ENCODE measurements around the gene KCNMA1.

GRCh38 chr10:77077316-77077945 lies 560.2 kb downstream of the KCNMA1 start:
- TF ChIP-seq, protein P1, sequence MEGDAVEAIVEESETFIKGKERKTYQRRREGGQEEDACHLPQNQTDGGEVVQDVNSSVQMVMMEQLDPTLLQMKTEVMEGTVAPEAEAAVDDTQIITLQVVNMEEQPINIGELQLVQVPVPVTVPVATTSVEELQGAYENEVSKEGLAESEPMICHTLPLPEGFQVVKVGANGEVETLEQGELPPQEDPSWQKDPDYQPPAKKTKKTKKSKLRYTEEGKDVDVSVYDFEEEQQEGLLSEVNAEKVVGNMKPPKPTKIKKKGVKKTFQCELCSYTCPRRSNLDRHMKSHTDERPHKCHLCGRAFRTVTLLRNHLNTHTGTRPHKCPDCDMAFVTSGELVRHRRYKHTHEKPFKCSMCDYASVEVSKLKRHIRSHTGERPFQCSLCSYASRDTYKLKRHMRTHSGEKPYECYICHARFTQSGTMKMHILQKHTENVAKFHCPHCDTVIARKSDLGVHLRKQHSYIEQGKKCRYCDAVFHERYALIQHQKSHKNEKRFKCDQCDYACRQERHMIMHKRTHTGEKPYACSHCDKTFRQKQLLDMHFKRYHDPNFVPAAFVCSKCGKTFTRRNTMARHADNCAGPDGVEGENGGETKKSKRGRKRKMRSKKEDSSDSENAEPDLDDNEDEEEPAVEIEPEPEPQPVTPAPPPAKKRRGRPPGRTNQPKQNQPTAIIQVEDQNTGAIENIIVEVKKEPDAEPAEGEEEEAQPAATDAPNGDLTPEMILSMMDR (IDR thresholded peaks at IDR 0.05 in 4 of 5, conservative IDR thresholded peaks at IDR 0.05 in 1 of 5) = no peak
- no peak for TF ChIP-seq POLR2A (IDR thresholded peaks at IDR 0.05)
